HCT116 (cell line): Measurements from ENCODE around the gene CREB3L1. TPM values are rescaled to one million over a fixed set of nuclear protein-coding genes. Genes with fewer than 3 reads are reported as not detected.

Source experiments
- ATAC-seq: fragments of 200-7000 bp; cut with Tn5 transposase; 2 replicates; pipeline ENCODE4 v1.9.1; 2020; ENCODE audit warnings: mild to moderate bottlenecking, moderate library complexity
- BruUV-seq: library from RNA; stranded (reverse); fragments of 400-500 nt; replicated peaks from 2 replicates; lab custom pipeline; 2021; lab: Mats Ljungman, UMichigan
- CTCF ChIA-PET: fragments of 300-600 bp; sonication (Branson Sonifier 250); formaldehyde crosslinking; loops from one replicate; lab custom pipeline; 2021; ENCODE audit warnings: antibody characterized with exemption; lab: Charles Lee
- POLR2A ChIA-PET: fragments of 300-600, 350-600 bp; sonication (Branson Sonifier 250); formaldehyde crosslinking; loops from one replicate; lab custom pipeline; 2021; ENCODE audit warnings: antibody characterized with exemption; lab: Charles Lee
- RAD21 ChIA-PET, 2 experiments: fragments of 300-600 bp; sonication (Branson Sonifier 250); formaldehyde crosslinking; loops; one replicate each; lab custom pipeline; 2023; ENCODE audit warnings: low total read pairs in 2 of 2; ENCODE audit not compliant: uncharacterized antibody in 2 of 2, unreplicated experiment in 2 of 2, low non-redundant PET in 1 of 2; lab: Charles Lee
- DNase-seq: peaks from one replicate; pipeline ENCODE4 v3.0.0-alpha.2; 2010; ENCODE audit warnings: low read depth, low spot score
- H2AFZ ChIP-seq: fragments of 200-600 bp; shearing (Covaris generic), sonication (generic); 2 replicates; pipeline ENCODE4 v1.6.1; 2017; ENCODE audit warnings: low read depth, mixed run types, mixed read lengths, antibody characterized with exemption, low read length; ENCODE audit not compliant: poor library complexity, severe bottlenecking
- H3K27ac ChIP-seq: 2 replicates; pipeline ENCODE4 v1.5.1; 2012; ENCODE audit warnings: low read depth, low read length
- H3K27me3 ChIP-seq: fragments of 200-600 bp; sonication (generic); 2 replicates; pipeline ENCODE4 v1.6.1; 2016; ENCODE audit warnings: mixed run types, low read length, mixed read lengths; ENCODE audit not compliant: insufficient read depth
- H3K36me3 ChIP-seq, 2 experiments: fragments of 200-500 bp in 1 of 2; fragments of 200-600 bp in 1 of 2; sonication (Bioruptor generic) in 1 of 2; sonication (generic) in 1 of 2; 2 replicates each; pipeline versions ENCODE4 v1.5.1 to v1.6.1; 2014 to 2016; ENCODE audit warnings: low read length in 2 of 2, inconsistent platforms in 1 of 2, mixed read lengths in 1 of 2, mixed run types in 1 of 2; ENCODE audit not compliant: insufficient read depth in 2 of 2, control insufficient read depth in 1 of 2
- H3K4me1 ChIP-seq, 2 experiments: fragments of 200-600 bp in 1 of 2; sonication (generic) in 1 of 2; 2 replicates each; pipeline versions ENCODE4 v1.5.1 to v1.6.1; 2012 to 2017; ENCODE audit warnings: low read length in 2 of 2, inconsistent platforms in 1 of 2, mild to moderate bottlenecking in 1 of 2, mixed read lengths in 1 of 2, mixed run types in 1 of 2, moderate library complexity in 1 of 2; ENCODE audit not compliant: insufficient read depth in 2 of 2, control insufficient read depth in 1 of 2
- H3K4me2 ChIP-seq: fragments of 200-600 bp; sonication (generic); 2 replicates; pipeline ENCODE4 v1.6.1; 2017; ENCODE audit warnings: mixed run types, low read length, mixed read lengths
- H3K4me3 ChIP-seq, 2 experiments: fragments of 200-600 bp in 1 of 2; sonication (generic) in 1 of 2; replicated peaks in 1 of 2; 2 replicates each; pipeline ENCODE4 v1.5.1; 2011 to 2016; ENCODE audit warnings: low read length in 2 of 2, control low read depth in 1 of 2, low read depth in 1 of 2, mild to moderate bottlenecking in 1 of 2, mixed read lengths in 1 of 2, mixed run types in 1 of 2
- H3K79me2 ChIP-seq: fragments of 200-600 bp; sonication (generic); 2 replicates; pipeline ENCODE4 v1.6.1; 2017; ENCODE audit warnings: mild to moderate bottlenecking, mixed run types, low read length, moderate library complexity, mixed read lengths; ENCODE audit not compliant: insufficient read depth
- H3K9ac ChIP-seq: fragments of 200-600 bp; sonication (generic); 2 replicates; pipeline ENCODE4 v1.6.1; 2016; ENCODE audit warnings: low read length, mixed read lengths
- H3K9me2 ChIP-seq: fragments of 200-600 bp; sonication (generic), shearing (Covaris generic); 2 replicates; pipeline ENCODE4 v1.6.1; 2017; ENCODE audit warnings: mixed run types, mild to moderate bottlenecking, moderate library complexity; ENCODE audit not compliant: insufficient read depth
- H3K9me3 ChIP-seq, 2 experiments: fragments of 200-500 bp in 1 of 2; fragments of 200-600 bp in 1 of 2; sonication (Bioruptor generic) in 1 of 2; sonication (generic) in 1 of 2; 2 replicates each; pipeline ENCODE4 v1.6.1; 2014 to 2017; ENCODE audit warnings: low read length in 2 of 2, mixed read lengths in 2 of 2, inconsistent platforms in 1 of 2, low read depth in 1 of 2, mild to moderate bottlenecking in 1 of 2, mixed run types in 1 of 2, moderate library complexity in 1 of 2; ENCODE audit not compliant: control insufficient read depth in 1 of 2, insufficient read depth in 1 of 2
- H4K20me1 ChIP-seq: fragments of 200-600 bp; sonication (generic), shearing (Covaris generic); 2 replicates; pipeline ENCODE4 v1.6.1; 2017; ENCODE audit warnings: mixed run types, mild to moderate bottlenecking, moderate library complexity; ENCODE audit not compliant: insufficient read depth
- EGR1 ChIP-seq: IDR thresholded peaks from 2 replicates; pipeline ENCODE4 v1.6.1; 2012; ENCODE audit warnings: low read depth
- ELF1 ChIP-seq: IDR thresholded peaks from 2 replicates; pipeline ENCODE4 v1.6.1; 2012; ENCODE audit warnings: low read depth, borderline replicate concordance
- EZH2phosphoT487 ChIP-seq: fragments of 200-600 bp; IDR thresholded peaks from 2 replicates; pipeline ENCODE4 v1.6.1; 2018; ENCODE audit warnings: antibody characterized with exemption, borderline replicate concordance
- FOSL1 ChIP-seq: IDR thresholded peaks from 2 replicates; pipeline ENCODE4 v1.6.1; 2012; ENCODE audit warnings: low read depth
- JUND ChIP-seq: IDR thresholded peaks from 2 replicates; pipeline ENCODE4 v1.6.1; 2012
- MAX ChIP-seq: IDR thresholded peaks from 2 replicates; pipeline ENCODE4 v1.6.1; 2012
- RAD21 ChIP-seq: IDR thresholded peaks from 2 replicates; pipeline ENCODE4 v1.6.1; 2012; ENCODE audit warnings: low read depth, mild to moderate bottlenecking
- SP1 ChIP-seq: IDR thresholded peaks from 2 replicates; pipeline ENCODE4 v1.6.1; 2012; ENCODE audit warnings: low read depth
- SRF ChIP-seq: IDR thresholded peaks from 2 replicates; pipeline ENCODE4 v1.6.1; 2012; ENCODE audit warnings: low read depth
- YY1 ChIP-seq: IDR thresholded peaks from 2 replicates; pipeline ENCODE4 v1.6.1; 2011; ENCODE audit warnings: low read length, low read depth, moderate library complexity, mild to moderate bottlenecking; ENCODE audit not compliant: insufficient replicate concordance; ENCODE audit errors: extremely low read depth
- ZNF274 ChIP-seq: fragments of 200-500 bp; sonication (Bioruptor generic); IDR thresholded peaks from 2 replicates; pipeline ENCODE4 v1.6.1; 2014; ENCODE audit warnings: mild to moderate bottlenecking, low read depth, low read length, inconsistent platforms
- intact Hi-C: fragments of 100-400 bp; cut with micrococcal nuclease; formaldehyde crosslinking; loops from 2 replicates; pipeline ENCODE4 v1.10.0; 2022
- total RNA-seq: library from RNA; stranded (reverse); gene quantifications from one replicate; pipeline ENCODE4 v1.2.1, GENCODE V29; 2021; ENCODE audit not compliant: unreplicated experiment

CREB3L1 gene
- total RNA-seq, 1 experiment from 2014 or later = 0.37 TPM

- H3K4me3 ChIP-seq = no peak overlapping the region
- peak overlapping the region; percentile 35 for H2AFZ ChIP-seq
- H3K79me2 ChIP-seq = no peaks in the 10 kb centered on the region
Measured at GRCh38 chr11:46271875-46272815, 5.3 kb upstream of the CREB3L1 start.

More at GRCh38 chr11:46271875-46272815, 5.3 kb upstream of the CREB3L1 start:
- H3K9ac ChIP-seq = peak overlapping the region; percentile 31
- no peak overlapping the region for H3K27ac ChIP-seq
- TF ChIP-seq ZNF274 (no peak), YY1 (no peak), RAD21 (no peak), FOSL1 (no peak), SP1 (no peak), MAX (no peak), JUND (no peak), SRF (no peak), EGR1 (no peak), ELF1 (no peak), EZH2phosphoT487 (no peak)
- intact Hi-C loops = no loop called here
- DNase-seq (no peak), ATAC-seq (0 out of 2 replicates have a peak, but pooled peaks have one; percentile 34)
- H4K20me1 ChIP-seq = no peaks in the 10 kb centered on the region
- no peaks in the 10 kb centered on the region for H3K36me3 ChIP-seq
- RAD21 ChIA-PET = no interaction called here
- no peaks in the 10 kb centered on the region for H3K27me3 ChIP-seq
- H3K9me3 ChIP-seq = no peaks in the 10 kb centered on the region
- BruUV-seq = no TSS peak
- peaks cover 10 to 23% of the 10 kb centered on the region in 2 experiments for H3K4me1 ChIP-seq
- no peaks in the 10 kb centered on the region for H3K9me2 ChIP-seq
- H3K4me2 ChIP-seq = peak overlapping the region; percentile 52
- CTCF ChIA-PET = interaction anchor here (1.2 to 2.4 kb wide), 3 partner anchors 36 to 111 kb away, joined by 3 to 8 read pairs (median 4); no protein-coding TSS in a partner anchor
- POLR2A ChIA-PET = interaction anchor here (0.8 to 2.3 kb wide), 3 partner anchors 28 to 173 kb away, joined by 3 to 8 read pairs (median 3); no protein-coding TSS in a partner anchor
